BJ (cell line): ENCODE results near the gene ACTBL2. TPM values are rescaled to one million over a fixed set of nuclear protein-coding genes. Genes with fewer than 3 reads are reported as not detected.

Source experiments
- CTCF ChIA-PET: fragments of 350-600 bp; formaldehyde crosslinking; extraction: SDS; loops from one replicate; lab custom pipeline; 2021; ENCODE audit warnings: antibody characterized with exemption, inconsistent platforms; lab: Yijun Ruan, JAX
- POLR2A ChIA-PET: fragments of 300-600 bp; sonication (Branson Sonifier 250); formaldehyde crosslinking; extraction: SDS; loops from one replicate; lab custom pipeline; 2021; ENCODE audit warnings: antibody characterized with exemption; lab: Charles Lee
- DNase-seq: peaks from one replicate; pipeline ENCODE4 v3.0.0-alpha.2; 2011; ENCODE audit warnings: low read depth
- H3K27me3 ChIP-seq: 2 replicates; pipeline ENCODE4 v1.6.0; 2011; ENCODE audit warnings: low read length; ENCODE audit not compliant: control insufficient read depth, insufficient read depth
- H3K36me3 ChIP-seq: 2 replicates; pipeline ENCODE4 v1.5.1; 2011; ENCODE audit warnings: low read length; ENCODE audit not compliant: control insufficient read depth, insufficient read depth
- H3K4me3 ChIP-seq: 2 replicates; pipeline ENCODE4 v1.5.1; 2011; ENCODE audit warnings: low read depth, mild to moderate bottlenecking, control low read depth, low read length
- polyA plus RNA-seq: library from polyadenylated mRNA; depleted of rRNA; stranded (reverse); fragments of >200 nt; gene quantifications from 2 replicates; pipeline ENCODE4 v1.2.3, GENCODE V29; 2011
- TF ChIP-seq, protein P1 (sequence below): IDR thresholded peaks from 2 replicates; pipeline ENCODE4 v1.5.1; 2011; ENCODE audit warnings: low read depth, mild to moderate bottlenecking, control low read depth, inconsistent platforms, low read length, moderate library complexity; ENCODE audit not compliant: insufficient read depth

The ACTBL2 gene
- polyA plus RNA-seq, 1 experiment: 0.05 TPM

DNA sequence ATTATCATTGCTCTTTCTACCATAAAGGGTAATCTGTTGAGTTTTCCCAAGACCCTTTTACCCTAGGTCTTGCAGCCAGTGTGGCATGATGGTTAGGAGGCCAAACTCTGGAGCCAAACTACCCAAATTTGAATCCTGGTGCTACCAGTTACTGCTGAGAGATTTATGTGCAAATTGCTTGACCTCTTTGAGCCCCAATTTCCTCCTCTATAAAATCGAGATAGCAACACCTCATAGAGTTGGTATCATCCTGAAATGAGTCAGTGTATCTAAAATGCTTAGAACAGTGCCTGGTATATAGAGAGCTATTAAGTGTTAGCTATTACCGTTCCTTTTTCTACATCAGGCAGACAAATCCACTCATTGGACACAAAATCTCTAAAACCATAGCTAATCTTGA, 43.0 kb downstream of the ACTBL2 start:
- ChIA-PET POLR2A (no interaction called here), CTCF (interaction anchor here (1.5 kb wide), 1 partner anchor 59 kb away, joined by 6 read pairs; no protein-coding TSS in a partner anchor)
- no peak for DNase-seq
- Histone ChIP-seq H3K27me3 (no peaks in the 10 kb centered on the region), H3K36me3 (no peaks in the 10 kb centered on the region), H3K4me3 (no peak overlapping the region)
- TF ChIP-seq, protein P1, sequence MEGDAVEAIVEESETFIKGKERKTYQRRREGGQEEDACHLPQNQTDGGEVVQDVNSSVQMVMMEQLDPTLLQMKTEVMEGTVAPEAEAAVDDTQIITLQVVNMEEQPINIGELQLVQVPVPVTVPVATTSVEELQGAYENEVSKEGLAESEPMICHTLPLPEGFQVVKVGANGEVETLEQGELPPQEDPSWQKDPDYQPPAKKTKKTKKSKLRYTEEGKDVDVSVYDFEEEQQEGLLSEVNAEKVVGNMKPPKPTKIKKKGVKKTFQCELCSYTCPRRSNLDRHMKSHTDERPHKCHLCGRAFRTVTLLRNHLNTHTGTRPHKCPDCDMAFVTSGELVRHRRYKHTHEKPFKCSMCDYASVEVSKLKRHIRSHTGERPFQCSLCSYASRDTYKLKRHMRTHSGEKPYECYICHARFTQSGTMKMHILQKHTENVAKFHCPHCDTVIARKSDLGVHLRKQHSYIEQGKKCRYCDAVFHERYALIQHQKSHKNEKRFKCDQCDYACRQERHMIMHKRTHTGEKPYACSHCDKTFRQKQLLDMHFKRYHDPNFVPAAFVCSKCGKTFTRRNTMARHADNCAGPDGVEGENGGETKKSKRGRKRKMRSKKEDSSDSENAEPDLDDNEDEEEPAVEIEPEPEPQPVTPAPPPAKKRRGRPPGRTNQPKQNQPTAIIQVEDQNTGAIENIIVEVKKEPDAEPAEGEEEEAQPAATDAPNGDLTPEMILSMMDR: no peak

DNA sequence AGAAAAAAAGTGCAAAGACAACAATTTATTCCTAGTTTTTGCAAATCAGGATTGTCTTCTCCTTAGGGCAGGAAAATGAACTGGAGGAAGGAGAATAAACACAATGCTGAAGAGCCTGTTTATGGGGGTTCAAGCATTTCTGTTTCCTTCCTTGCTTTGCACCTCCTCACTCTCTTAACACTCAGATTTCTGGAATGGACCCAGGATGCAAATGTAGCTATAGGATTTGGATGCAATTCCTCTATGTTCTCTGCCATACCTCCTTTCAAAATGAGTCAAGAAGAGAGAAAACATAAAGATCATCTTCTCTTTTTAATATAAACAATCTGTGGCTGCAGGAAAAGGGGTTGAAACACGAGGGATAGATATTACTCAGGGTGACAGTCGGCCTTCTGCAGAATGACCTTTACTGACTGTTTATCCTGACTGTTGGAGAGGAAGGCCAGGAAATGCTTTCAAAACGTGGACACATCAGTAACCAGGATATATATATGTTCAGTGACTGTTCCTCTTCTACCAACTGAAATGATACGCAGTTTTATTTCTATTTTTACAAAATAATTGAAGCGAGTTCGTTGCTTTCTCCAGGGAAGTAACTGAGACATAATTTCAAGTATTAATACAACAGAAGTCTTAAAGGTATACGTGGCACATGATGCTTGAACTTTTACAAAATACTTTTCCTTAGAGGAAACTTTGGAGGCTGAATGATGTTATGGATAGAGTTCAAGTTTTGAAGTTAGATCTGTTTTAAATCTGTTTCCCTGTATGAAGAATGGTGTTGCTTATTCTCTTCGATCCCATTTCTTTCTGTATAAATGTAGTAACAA, 44.4 kb downstream of the ACTBL2 start:
- ChIA-PET POLR2A (interaction anchor here (0.5 kb wide), 1 partner anchor 24 kb away, joined by 3 read pairs; no protein-coding TSS in a partner anchor), CTCF (interaction anchor here (1.5 kb wide), 1 partner anchor 61 kb away, joined by 6 read pairs; no protein-coding TSS in a partner anchor)
- TF ChIP-seq, protein P1: no peak
- H3K36me3 ChIP-seq: no peaks in the 10 kb centered on the region
- DNase-seq: no peak
- no peak overlapping the region for H3K4me3 ChIP-seq
- H3K27me3 ChIP-seq: no peaks in the 10 kb centered on the region

DNA sequence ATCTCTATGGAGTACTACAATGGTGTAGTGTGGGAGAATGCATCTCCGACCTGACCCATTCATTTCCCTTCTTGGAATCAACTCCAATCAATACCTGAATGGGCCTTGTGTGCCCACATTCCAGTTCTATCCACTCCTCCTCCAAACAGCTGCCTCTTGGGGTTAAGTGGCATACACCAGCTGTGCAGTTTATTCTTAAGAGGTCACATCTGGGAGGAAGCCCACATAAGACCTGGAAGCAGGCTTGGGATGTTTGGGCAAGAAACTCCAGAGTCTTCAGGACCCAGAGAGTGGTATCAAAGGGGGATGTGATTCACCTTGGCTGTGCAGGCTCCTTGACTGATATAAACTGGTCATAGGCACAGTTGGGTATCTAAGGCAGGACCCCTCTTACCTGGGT, 46.0 kb downstream of the ACTBL2 start:
- TF ChIP-seq, protein P1: no peak
- no peak overlapping the region for H3K4me3 ChIP-seq
- ChIA-PET CTCF (no interaction called here), POLR2A (no interaction called here)
- no peaks in the 10 kb centered on the region for H3K27me3 ChIP-seq
- DNase-seq: no peak
- no peaks in the 10 kb centered on the region for H3K36me3 ChIP-seq

DNA sequence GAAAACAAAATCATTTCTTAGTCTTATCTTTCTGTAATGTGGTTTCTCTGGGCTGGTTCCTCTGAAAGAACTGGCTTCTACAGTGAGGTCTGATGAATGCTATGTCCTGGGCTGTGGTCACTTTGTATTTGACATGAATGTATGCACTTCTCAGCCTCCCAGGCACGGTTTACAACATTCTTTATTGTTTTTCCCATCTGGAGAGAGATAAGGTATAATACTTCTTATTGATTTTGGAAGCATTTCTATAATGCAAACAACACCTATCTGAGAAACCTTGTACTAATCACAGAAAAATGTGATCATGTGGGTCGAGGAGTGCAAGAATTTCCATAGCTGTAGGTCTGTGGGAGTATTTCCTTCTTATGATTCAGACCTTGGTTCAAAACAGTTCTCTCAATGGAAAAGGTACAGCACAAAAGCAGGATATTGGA, 46.9 kb downstream of the ACTBL2 start:
- Histone ChIP-seq H3K36me3 (no peaks in the 10 kb centered on the region), H3K27me3 (no peaks in the 10 kb centered on the region), H3K4me3 (no peak overlapping the region)
- peak; percentile 79 for DNase-seq
- ChIA-PET POLR2A (no interaction called here), CTCF (interaction anchor here (0.5 to 2.9 kb wide), 3 partner anchors 13 to 136 kb away, joined by 3 to 8 read pairs (median 3); no protein-coding TSS in a partner anchor)
- TF ChIP-seq, protein P1: no peak

DNA sequence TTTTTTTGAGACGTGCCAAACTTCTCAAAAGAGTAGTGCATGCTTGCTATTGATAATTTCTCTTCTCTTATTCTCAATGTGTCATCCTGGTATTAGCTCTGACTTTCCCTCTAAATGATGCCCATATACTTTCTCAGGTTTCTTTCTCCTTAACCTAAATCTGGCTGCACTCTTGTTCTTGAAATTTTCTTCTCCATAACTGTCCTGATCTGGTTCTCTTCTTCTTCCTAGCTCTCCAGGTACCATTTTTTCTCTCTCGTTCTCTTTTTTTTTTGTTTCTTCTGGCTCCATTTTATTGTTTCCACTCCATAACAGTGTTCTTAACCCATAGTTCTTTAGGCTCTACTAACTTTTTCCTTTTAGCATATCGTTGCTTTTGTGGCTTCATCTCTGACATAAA, 47.9 kb downstream of the ACTBL2 start:
- TF ChIP-seq, protein P1: no peak
- CTCF ChIA-PET: interaction anchor here (1.2 to 2.9 kb wide), 2 partner anchors 12 to 135 kb away, joined by 3 to 8 read pairs; no protein-coding TSS in a partner anchor
- Histone ChIP-seq H3K27me3 (no peaks in the 10 kb centered on the region), H3K36me3 (no peaks in the 10 kb centered on the region), H3K4me3 (no peak overlapping the region)
- POLR2A ChIA-PET: no interaction called here
- DNase-seq: no peak
